Measurements from ENCODE around the gene B4GALT2.

GRCh38 chr1:43984855-43985254, 5.8 kb downstream of the B4GALT2 start:
- no peak for TF ChIP-seq CTCF (IDR thresholded peaks at IDR 0.05; ENCODE audit: extremely low read depth in 1 of 2, insufficient read depth in 1 of 2, low read depth in 1 of 2, low read length in 2 of 2)
- TF ChIP-seq MAX (IDR thresholded peaks at IDR 0.05; ENCODE audit: insufficient read depth, insufficient read length): no peak
- no peak for TF ChIP-seq POLR2A (IDR thresholded peaks at IDR 0.05; ENCODE audit: low read depth, low read length)
- no peak for TF ChIP-seq EZH2 (IDR thresholded peaks at IDR 0.05; ENCODE audit: borderline replicate concordance, low read depth, low read length, severe bottlenecking)
- no peak for TF ChIP-seq POLR2AphosphoS5 (IDR thresholded peaks at IDR 0.05; ENCODE audit: insufficient read depth, low read depth, low read length)
- TF ChIP-seq JUN (IDR thresholded peaks at IDR 0.05; ENCODE audit: borderline replicate concordance, insufficient read depth, insufficient read length, low read depth): no peak
- no peak for TF ChIP-seq GATA2 (IDR thresholded peaks at IDR 0.05; ENCODE audit: insufficient read depth, insufficient read length, low read depth, low read length)

All from endothelial cell of umbilical vein (primary cell).